ENCODE data around the gene ACTL9. TPM values are rescaled to one million over a fixed set of nuclear protein-coding genes. Genes with fewer than 3 reads are reported as not detected.

Gene ACTL9
- total and polyA plus RNA-seq, 8 donors, result not detected

GRCh38 chr19:8682931-8683330 is 15.7 kb downstream of the ACTL9 start:
- WGBS, 5 donors, result 61 to 75% (median 65%) methylated on average over 1 of the region's 1 CpG
- DNase-seq, result no peak
- Histone ChIP-seq H3K27ac (no peak overlapping the region), H3K4me1 (no peaks in the 10 kb centered on the region), H3K36me3 (no peaks in the 10 kb centered on the region), H3K27me3 (peaks cover 0 to 9% (median 0%) of the 10 kb centered on the region in 3 donors), H3K9me3 (peaks cover 0 to 12% (median 9%) of the 10 kb centered on the region in 4 donors), H3K4me3 (no peak overlapping the region)
- intact Hi-C loops (cut with DNase I; ENCODE audit: low total_unique reads), result no loop called here
- TF ChIP-seq EP300 (IDR thresholded peaks at IDR 0.05) (no peak), POLR2AphosphoS5 (IDR thresholded peaks at IDR 0.05) (no peak), POLR2A (IDR thresholded peaks at IDR 0.05) (no peak), CTCF (IDR thresholded peaks at IDR 0.05) (no peak)

GRCh38 chr19:8682472-8682871 is 16.1 kb downstream of the ACTL9 start:
- intact Hi-C loops (cut with DNase I; ENCODE audit: low total_unique reads), result no loop called here
- no peak for TF ChIP-seq CTCF (IDR thresholded peaks at IDR 0.05)
- no peak for TF ChIP-seq POLR2AphosphoS5 (IDR thresholded peaks at IDR 0.05)
- TF ChIP-seq POLR2A (IDR thresholded peaks at IDR 0.05), result no peak
- no peak for TF ChIP-seq EP300 (IDR thresholded peaks at IDR 0.05)
- 40 to 55% (median 45%) methylated on average over 2 of the region's 2 CpGs for WGBS, 5 donors
- H3K4me1 ChIP-seq, result no peaks in the 10 kb centered on the region
- no peak overlapping the region for H3K27ac ChIP-seq
- H3K36me3 ChIP-seq, result no peaks in the 10 kb centered on the region
- H3K9me3 ChIP-seq, result peaks cover 0 to 12% (median 9%) of the 10 kb centered on the region in 4 donors
- H3K27me3 ChIP-seq, result peaks cover 0 to 9% (median 0%) of the 10 kb centered on the region in 3 donors
- DNase-seq, result no peak
- H3K4me3 ChIP-seq, result no peak overlapping the region

GRCh38 chr19:8681345-8682029 is 17.1 kb downstream of the ACTL9 start:
- TF ChIP-seq POLR2A (IDR thresholded peaks at IDR 0.05), result no peak
- no peak for TF ChIP-seq EP300 (IDR thresholded peaks at IDR 0.05)
- no peak for TF ChIP-seq POLR2AphosphoS5 (IDR thresholded peaks at IDR 0.05)
- no peak for TF ChIP-seq CTCF (IDR thresholded peaks at IDR 0.05)
- DNase-seq, result no peak
- 70 to 81% (median 76%) methylated on average over 2 of the region's 2 CpGs for WGBS, 5 donors
- H3K27ac ChIP-seq, result no peak overlapping the region
- no peak overlapping the region for H3K4me3 ChIP-seq
- H3K9me3 ChIP-seq, result peaks cover 0 to 12% (median 9%) of the 10 kb centered on the region in 4 donors
- H3K36me3 ChIP-seq, result no peaks in the 10 kb centered on the region
- intact Hi-C loops (cut with DNase I; ENCODE audit: low total_unique reads), result no loop called here
- no peaks in the 10 kb centered on the region for H3K4me1 ChIP-seq
- peaks cover 0 to 5% (median 0%) of the 10 kb centered on the region in 3 donors for H3K27me3 ChIP-seq

GRCh38 chr19:8680676-8681344 is 17.8 kb downstream of the ACTL9 start:
- TF ChIP-seq POLR2AphosphoS5 (IDR thresholded peaks at IDR 0.05) (no peak), POLR2A (IDR thresholded peaks at IDR 0.05) (no peak), EP300 (IDR thresholded peaks at IDR 0.05) (no peak), CTCF (IDR thresholded peaks at IDR 0.05) (no peak)
- Histone ChIP-seq H3K36me3 (no peaks in the 10 kb centered on the region), H3K4me1 (no peaks in the 10 kb centered on the region), H3K27me3 (peaks cover 0 to 4% (median 0%) of the 10 kb centered on the region in 3 donors), H3K27ac (no peak overlapping the region), H3K9me3 (peaks cover 0 to 12% (median 9%) of the 10 kb centered on the region in 4 donors), H3K4me3 (no peak overlapping the region)
- DNase-seq, result no peak
- intact Hi-C loops (cut with DNase I; ENCODE audit: low total_unique reads), result no loop called here
- WGBS, 5 donors, result 73 to 78% (median 76%) methylated on average over 5 of the region's 5 CpGs

All from stomach (tissue), 9 donors.